Neuron (in vitro differentiated cells): ENCODE data around the gene RFX1.

Experiments used
- H2AFZ ChIP-seq: one replicate; pipeline ENCODE4 v1.6.1; 2013; ENCODE audit warnings: low read depth, mild to moderate bottlenecking, inconsistent platforms, low read length, moderate library complexity
- H3K27me3 ChIP-seq: one replicate; pipeline ENCODE4 v1.6.1; 2013; ENCODE audit warnings: low read length; ENCODE audit not compliant: insufficient read depth
- H3K36me3 ChIP-seq: one replicate; pipeline ENCODE4 v1.6.1; 2013; ENCODE audit warnings: low read length; ENCODE audit not compliant: insufficient read depth
- H3K4me1 ChIP-seq: one replicate; pipeline ENCODE4 v1.6.1; 2013; ENCODE audit warnings: low read length; ENCODE audit not compliant: insufficient read depth
- H3K4me3 ChIP-seq: 2 replicates; pipeline ENCODE4 v1.5.1; 2013; ENCODE audit warnings: mild to moderate bottlenecking, low read length, moderate library complexity
- H3K9me3 ChIP-seq: one replicate; pipeline ENCODE4 v1.6.1; 2013; ENCODE audit warnings: low read length

RFX1 gene

DNA sequence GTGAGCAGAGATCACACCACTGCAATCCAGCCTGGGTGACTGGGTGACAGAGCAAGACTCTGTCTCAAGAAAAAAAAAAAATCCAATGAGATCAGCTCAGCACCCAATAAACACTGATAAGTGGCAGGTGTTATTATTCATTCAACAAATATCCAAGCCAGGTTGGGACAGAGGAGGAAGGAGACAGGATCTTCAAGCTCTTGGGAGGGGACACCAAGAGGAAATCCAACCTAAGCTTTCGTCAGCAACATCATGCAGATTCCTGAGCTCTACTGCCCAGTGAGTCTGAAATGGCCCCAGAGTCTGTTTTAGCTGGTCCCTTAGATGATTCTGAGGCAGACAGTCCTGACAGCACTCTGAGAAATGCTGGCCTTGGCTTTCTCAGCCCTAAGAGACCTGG lies 7.7 kb downstream of the RFX1 start:
- Histone ChIP-seq H3K27me3 (no peaks in the 10 kb centered on the region), H3K4me1 (no peaks in the 10 kb centered on the region), H3K9me3 (peaks cover 4% of the 10 kb centered on the region)

DNA sequence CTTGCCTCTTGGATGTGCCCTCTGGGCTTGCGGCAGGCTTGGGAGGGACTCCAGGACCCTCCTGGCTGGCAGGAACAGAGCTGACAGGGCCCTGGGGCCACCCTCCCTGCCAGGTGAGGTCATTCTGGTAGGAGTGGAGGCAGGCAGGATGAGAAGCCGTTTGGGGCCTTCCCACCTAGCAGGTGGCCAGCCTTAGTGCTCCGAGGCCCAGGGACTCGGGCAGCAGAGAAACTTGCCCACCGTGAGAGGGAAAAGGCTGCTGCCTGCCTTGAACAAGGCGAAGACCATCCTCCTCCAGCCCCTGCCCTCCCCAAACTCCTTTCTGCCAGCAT lies 8.5 kb downstream of the RFX1 start:
- no peaks in the 10 kb centered on the region for H3K4me1 ChIP-seq
- H3K9me3 ChIP-seq = peaks cover 4% of the 10 kb centered on the region
- no peaks in the 10 kb centered on the region for H3K27me3 ChIP-seq
- H2AFZ ChIP-seq = no peak overlapping the region
- H3K36me3 ChIP-seq = peaks cover 8% of the 10 kb centered on the region
- H3K4me3 ChIP-seq = no peak overlapping the region

More for the DNA sequence above, 7.7 kb downstream of the RFX1 start:
- no peak overlapping the region for H3K4me3 ChIP-seq
- H2AFZ ChIP-seq = no peak overlapping the region
- H3K36me3 ChIP-seq = peaks cover 5% of the 10 kb centered on the region

DNA sequence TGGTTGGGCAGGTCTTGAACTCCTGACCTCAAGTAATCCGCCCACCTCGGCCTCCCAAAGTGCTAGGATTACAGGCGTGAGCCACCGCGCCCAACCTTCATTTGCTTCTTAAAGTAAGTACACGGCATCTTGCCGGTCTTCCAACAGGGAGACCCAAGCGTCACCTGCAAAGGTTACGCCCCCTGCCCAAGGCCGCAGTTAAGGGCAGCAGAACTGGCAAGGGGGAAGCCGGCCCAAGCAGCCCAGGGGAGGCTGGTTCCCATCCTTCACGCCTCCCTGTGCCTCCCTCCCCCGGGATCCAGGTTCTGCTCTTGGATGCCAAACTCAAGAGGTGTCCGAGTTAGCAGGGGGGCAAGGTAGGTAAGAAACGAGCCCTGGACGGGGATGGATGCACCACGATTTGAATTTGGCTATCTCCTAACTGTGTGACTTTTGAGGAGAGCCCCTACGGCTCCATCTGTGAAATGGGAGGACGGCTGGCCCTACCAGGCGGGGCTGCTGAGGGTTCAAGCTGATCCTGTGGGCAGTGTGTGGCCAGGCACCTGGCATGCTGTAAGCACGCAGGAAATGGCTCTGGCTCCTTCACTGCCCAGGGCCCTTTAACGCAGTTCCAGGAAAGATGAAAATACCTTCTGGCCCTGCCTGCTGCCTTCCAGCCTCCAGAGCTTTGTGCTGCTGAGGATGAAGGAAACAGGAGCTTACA lies 9.0 kb downstream of the RFX1 start:
- no peaks in the 10 kb centered on the region for H3K4me1 ChIP-seq
- H3K27me3 ChIP-seq = no peaks in the 10 kb centered on the region
- H2AFZ ChIP-seq = no peak overlapping the region
- H3K4me3 ChIP-seq = no peak overlapping the region
- peaks cover 4% of the 10 kb centered on the region for H3K9me3 ChIP-seq
- peaks cover 13% of the 10 kb centered on the region for H3K36me3 ChIP-seq

DNA sequence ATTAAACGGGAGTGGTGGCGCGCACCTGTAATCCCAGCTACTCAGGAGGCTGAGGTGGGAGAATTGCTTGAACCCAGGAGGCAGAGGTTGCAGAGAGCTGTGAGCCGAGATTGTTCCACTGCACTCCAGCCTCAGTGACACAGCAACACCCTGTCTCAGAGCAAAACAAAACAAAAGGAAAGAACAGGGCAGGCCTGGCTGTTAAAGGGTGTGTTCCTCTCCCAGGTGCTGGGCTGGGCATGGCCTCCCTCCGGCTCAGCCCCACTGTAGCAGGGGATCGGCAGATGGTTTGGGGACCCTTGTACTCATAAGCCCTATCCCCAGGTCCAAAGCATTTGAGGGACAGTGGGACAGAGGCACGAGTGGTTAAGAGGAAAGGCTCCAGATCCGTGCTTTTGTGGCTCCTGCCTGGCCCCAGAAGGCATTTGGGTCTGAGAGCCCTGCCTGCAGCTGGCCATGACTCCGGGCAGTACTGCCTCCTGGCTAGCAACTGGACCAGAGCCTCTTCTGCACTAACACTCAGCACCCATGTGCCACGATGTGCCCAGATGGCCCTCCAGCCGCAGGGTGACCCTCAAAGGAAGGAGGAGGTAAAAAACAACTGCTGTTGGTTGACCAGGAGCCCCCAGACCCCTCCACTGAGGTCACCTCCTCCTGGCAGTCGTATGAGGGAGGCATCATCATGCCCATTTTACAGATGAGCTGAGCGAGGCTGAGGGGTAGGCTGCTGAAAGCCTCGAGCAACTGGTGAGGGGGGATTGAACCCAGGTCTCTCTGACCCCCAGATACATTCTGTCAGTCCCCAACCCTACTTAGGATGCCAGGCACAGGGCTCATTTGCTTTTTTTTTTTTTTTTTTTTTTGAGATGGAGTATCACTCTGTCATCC lies 10.0 kb downstream of the RFX1 start:
- Histone ChIP-seq H3K36me3 (peaks cover 13% of the 10 kb centered on the region), H3K9me3 (peaks cover 4% of the 10 kb centered on the region), H3K4me3 (no peak overlapping the region), H2AFZ (no peak overlapping the region), H3K27me3 (no peaks in the 10 kb centered on the region), H3K4me1 (no peaks in the 10 kb centered on the region)

DNA sequence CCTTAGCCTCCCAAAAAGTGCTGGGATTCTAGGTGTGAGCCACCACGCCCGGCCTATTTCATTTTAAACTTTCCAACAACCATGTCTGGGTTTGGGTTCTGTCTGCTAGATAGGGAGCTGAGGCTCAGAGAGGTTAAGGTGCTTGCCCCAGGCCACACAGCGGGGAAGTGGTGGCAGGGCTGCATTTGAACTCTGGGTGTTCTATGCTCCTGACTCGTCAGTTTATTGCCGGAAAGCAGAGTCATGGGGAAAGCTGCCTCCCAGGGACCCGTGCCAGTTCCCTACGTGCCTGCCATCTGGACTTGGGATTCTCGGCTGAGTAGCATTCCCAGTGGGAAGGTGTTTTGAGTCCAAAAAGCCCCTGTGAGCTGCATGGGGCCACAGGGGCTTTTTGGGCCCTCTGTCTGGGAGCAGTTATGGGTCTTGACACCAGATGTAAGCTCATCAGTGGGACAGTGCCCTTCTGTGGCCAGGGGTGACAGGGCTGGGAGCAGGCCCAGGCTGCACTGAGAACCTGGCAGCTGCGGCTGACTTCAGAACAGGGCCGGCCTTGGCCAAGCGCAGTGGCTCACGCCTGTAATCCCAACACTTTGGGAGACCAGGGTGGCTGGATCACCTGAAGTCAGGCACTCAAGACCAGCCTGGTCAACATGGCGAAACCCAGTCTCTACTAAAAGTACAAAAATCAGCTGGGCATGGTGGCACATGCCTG lies 10.9 kb downstream of the RFX1 start:
- H3K9me3 ChIP-seq = no peaks in the 10 kb centered on the region
- no peak overlapping the region for H2AFZ ChIP-seq
- H3K36me3 ChIP-seq = peaks cover 13% of the 10 kb centered on the region
- no peaks in the 10 kb centered on the region for H3K4me1 ChIP-seq
- H3K27me3 ChIP-seq = no peaks in the 10 kb centered on the region
- H3K4me3 ChIP-seq = no peak overlapping the region

GRCh38 chr19:13993590-13994300 lies 12.4 kb downstream of the RFX1 start:
- H3K27me3 ChIP-seq = no peaks in the 10 kb centered on the region
- no peaks in the 10 kb centered on the region for H3K9me3 ChIP-seq
- no peak overlapping the region for H3K4me3 ChIP-seq
- no peak overlapping the region for H2AFZ ChIP-seq
- H3K36me3 ChIP-seq = peaks cover 13% of the 10 kb centered on the region
- H3K4me1 ChIP-seq = no peaks in the 10 kb centered on the region

DNA sequence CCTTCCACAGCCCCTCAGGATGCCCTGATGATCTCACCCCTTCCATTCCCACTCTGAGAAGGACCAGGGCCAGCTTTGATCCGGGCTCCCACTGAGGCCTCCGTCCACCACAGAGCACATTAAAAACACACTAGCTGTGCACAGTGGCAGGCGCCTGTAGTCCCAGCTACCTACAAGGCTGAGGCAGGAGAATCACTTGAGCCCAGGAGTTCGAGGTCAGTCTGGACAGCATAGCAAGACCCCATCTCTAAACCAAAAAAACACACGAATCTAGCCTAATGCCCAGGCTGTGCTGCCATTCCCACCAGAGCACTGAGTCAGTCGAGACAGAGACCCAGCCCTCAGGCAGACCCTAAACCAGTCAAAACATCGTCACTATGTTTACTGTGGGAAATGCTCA lies 14.1 kb downstream of the RFX1 start:
- H3K36me3 ChIP-seq = peaks cover 9% of the 10 kb centered on the region
- H2AFZ ChIP-seq = no peak overlapping the region
- no peaks in the 10 kb centered on the region for H3K4me1 ChIP-seq
- no peaks in the 10 kb centered on the region for H3K9me3 ChIP-seq
- H3K4me3 ChIP-seq = no peak overlapping the region
- H3K27me3 ChIP-seq = no peaks in the 10 kb centered on the region

DNA sequence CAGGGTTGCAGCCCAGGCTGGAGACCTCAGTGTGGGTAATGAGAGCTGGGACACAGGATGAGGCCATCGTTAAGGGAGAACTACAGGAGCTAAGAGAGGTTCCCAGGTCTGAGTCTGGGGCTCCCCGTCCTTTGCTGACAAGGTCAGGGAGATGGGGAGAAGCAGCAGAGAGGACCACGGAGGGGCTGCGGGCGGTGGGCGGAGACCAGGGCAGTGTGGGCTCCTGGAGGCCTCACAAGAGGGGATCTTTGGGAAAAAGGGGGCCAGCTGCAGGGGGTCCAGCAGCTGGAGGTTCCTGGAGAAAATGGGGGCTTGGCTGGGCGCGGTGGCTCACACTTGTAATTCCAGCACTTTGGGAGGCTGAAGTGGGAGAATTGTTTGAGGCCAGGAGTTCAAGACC lies 16.0 kb downstream of the RFX1 start:
- no peak overlapping the region for H2AFZ ChIP-seq
- peaks cover 9% of the 10 kb centered on the region for H3K36me3 ChIP-seq
- no peaks in the 10 kb centered on the region for H3K9me3 ChIP-seq
- no peaks in the 10 kb centered on the region for H3K4me1 ChIP-seq
- H3K27me3 ChIP-seq = no peaks in the 10 kb centered on the region
- H3K4me3 ChIP-seq = no peak overlapping the region

- Histone ChIP-seq H3K36me3 (peaks cover 9% of the 10 kb centered on the region), H3K9me3 (no peaks in the 10 kb centered on the region), H3K27me3 (no peaks in the 10 kb centered on the region), H3K4me1 (no peaks in the 10 kb centered on the region), H2AFZ (no peak overlapping the region), H3K4me3 (no peak overlapping the region)
Observed at GRCh38 chr19:13989487-13989886, 16.6 kb downstream of the RFX1 start.

DNA sequence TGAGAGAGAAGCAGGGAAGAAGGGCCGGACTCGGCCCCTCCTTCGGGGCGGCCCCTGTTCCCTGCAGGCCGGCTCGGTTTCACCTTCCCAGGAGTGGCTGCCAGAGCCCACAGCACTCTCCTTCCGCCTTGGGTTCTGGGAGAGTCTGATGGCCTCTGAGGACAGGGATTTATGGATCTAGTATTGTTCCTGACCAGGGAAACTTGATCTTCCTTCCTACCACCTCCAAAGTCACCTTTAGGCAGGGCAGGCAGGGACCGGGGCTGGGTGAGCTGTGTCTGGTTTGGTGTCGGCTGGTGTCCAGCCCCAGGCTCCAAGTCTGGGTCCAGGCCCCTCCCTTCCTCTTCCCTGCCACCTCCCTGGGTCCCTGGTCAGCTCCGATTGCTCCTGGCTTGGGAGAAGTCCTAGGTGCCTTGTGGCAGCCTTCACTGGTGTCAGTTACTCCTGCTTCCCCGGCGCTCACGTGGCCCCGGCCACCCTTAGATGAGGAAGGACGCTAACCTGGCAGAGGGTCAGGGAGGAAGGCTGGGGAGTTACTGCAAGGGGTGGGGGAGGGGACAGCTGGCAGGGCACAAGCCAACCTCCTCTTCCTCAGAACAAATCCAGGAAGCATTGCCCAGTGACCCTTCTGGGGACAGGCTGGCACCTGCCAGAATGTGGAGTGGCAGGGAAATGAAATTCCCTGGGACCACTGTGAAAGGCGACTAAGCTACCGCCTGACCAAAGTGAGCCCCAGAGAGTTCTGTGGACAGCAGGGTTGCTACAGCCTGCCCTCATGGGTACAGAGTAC lies 18.8 kb downstream of the RFX1 start:
- H3K36me3 ChIP-seq = peaks cover 10% of the 10 kb centered on the region
- no peaks in the 10 kb centered on the region for H3K9me3 ChIP-seq
- H3K4me1 ChIP-seq = no peaks in the 10 kb centered on the region
- no peak overlapping the region for H2AFZ ChIP-seq
- H3K27me3 ChIP-seq = no peaks in the 10 kb centered on the region
- no peak overlapping the region for H3K4me3 ChIP-seq

DNA sequence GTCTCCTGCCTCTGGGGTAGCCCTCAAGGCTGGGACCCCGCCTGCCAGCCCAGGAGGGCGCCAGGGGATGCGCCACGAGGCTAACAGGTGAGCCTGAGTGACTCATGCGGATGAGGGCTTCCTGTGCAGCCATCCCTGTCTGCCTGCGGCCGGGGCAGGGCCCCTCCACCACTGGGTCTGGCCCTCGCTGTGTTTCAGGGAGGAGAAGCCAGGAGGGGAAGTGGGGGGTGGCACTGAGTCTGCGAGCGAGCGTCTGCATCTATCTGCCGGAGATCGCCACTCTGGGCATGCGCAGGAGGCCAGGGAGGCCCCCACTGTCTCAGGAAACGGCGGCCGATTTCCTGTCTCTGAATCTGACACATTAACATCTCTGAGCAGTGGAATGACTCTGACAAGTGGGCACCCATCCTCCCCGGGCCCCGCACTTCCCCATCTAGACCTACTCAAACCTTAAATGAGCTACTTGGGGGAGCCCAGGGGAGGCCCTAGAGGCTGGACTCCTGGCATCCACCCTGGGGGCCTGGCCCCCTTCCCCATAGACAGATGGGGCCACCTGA lies 19.7 kb downstream of the RFX1 start:
- Histone ChIP-seq H3K9me3 (no peaks in the 10 kb centered on the region), H3K4me1 (no peaks in the 10 kb centered on the region), H3K27me3 (no peaks in the 10 kb centered on the region), H3K36me3 (peaks cover 10% of the 10 kb centered on the region), H2AFZ (no peak overlapping the region), H3K4me3 (no peak overlapping the region)

- H3K4me3 ChIP-seq = no peak overlapping the region
Observed at GRCh38 chr19:13985771-13986347, 20.3 kb downstream of the RFX1 start.

More at GRCh38 chr19:13985771-13986347, 20.3 kb downstream of the RFX1 start:
- Histone ChIP-seq H3K27me3 (no peaks in the 10 kb centered on the region), H3K4me1 (no peaks in the 10 kb centered on the region), H2AFZ (no peak overlapping the region), H3K36me3 (peaks cover 10% of the 10 kb centered on the region), H3K9me3 (no peaks in the 10 kb centered on the region)
